GM20000 (cell line): ENCODE results near the gene CKB.

Source experiments
- DNase-seq: peaks from one replicate; pipeline ENCODE4 v3.0.0; 2012; ENCODE audit warnings: low spot score
- TF ChIP-seq, protein P1 (sequence below): IDR thresholded peaks from 2 replicates; pipeline ENCODE4 v1.5.1; 2012; ENCODE audit warnings: mild to moderate bottlenecking, control low read depth; ENCODE audit errors: extremely low read depth, missing control alignments

CKB gene

DNA sequence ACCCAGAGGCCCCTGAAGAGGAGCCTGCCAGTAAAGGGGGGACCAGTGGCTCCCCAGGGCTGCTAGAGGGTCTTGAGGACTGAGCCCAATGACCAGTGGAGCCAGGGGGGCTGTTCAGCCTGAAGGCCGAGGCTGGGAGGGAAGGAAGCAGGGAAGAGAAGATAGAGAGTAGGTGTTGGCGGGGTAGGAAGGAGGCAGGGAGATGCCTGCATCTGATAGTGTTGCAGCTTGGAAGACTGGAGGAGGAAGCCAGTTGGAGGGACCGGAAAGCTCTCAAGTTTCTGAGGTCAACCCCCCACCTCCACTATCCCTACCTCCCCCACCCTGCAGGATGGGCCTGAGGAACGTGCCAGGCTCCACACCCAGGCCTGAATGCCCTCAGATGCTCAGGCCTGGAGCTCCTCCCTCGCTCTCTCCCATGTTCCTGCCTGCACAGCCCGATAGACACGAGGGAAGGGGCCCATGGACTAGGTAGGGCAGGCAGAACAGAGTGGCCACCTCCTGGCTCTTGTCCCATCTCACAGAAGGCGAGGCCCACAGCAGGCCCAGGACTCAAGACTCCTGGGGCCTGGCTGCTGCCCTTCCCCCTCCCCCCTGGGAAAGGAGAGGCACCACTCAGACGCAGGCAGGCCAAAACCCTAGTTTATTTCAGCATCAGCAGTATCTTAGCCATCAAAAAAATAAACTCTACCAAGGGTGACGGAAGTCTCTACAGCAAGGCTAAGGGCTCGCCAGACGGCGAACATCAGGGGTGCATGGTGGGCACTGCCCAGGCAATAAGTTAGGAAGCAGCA, 3.4 kb downstream of the CKB start:
- TF ChIP-seq, protein P1, sequence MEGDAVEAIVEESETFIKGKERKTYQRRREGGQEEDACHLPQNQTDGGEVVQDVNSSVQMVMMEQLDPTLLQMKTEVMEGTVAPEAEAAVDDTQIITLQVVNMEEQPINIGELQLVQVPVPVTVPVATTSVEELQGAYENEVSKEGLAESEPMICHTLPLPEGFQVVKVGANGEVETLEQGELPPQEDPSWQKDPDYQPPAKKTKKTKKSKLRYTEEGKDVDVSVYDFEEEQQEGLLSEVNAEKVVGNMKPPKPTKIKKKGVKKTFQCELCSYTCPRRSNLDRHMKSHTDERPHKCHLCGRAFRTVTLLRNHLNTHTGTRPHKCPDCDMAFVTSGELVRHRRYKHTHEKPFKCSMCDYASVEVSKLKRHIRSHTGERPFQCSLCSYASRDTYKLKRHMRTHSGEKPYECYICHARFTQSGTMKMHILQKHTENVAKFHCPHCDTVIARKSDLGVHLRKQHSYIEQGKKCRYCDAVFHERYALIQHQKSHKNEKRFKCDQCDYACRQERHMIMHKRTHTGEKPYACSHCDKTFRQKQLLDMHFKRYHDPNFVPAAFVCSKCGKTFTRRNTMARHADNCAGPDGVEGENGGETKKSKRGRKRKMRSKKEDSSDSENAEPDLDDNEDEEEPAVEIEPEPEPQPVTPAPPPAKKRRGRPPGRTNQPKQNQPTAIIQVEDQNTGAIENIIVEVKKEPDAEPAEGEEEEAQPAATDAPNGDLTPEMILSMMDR: no peak
- peak; percentile 42 for DNase-seq

DNA sequence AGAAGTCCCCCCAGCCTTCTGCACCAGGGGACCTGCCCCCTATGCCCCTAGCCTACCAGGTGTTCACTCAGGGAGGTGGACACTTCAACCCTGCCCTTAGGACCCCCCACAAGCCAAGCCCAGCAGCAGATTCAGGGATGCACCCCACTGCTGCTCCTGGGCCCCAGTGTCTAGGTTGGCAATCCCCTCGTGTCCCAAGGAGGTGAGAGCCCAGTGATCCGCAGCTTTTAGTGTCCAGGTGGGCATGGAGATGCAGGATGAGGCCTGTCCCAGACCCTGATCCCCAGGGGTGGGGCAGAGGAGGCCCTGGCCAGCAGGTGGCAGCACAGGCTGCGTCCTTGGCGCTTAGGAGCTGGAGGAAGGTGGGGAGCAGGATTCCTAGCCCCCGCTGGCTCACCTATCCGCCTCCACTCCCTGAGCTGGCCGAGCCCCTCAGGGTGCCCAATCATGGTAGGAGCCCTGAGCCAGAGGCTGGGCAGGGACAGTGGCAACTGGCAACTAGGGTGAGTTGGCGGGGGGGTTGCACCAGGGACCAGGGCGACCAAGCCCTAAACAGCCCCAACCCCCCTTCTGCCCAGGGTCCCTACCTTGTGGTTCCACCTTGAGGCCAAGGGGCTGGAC, 4.1 kb downstream of the CKB start:
- peak; percentile 88 for DNase-seq
- TF ChIP-seq, protein P1: peak; percentile 93

DNA sequence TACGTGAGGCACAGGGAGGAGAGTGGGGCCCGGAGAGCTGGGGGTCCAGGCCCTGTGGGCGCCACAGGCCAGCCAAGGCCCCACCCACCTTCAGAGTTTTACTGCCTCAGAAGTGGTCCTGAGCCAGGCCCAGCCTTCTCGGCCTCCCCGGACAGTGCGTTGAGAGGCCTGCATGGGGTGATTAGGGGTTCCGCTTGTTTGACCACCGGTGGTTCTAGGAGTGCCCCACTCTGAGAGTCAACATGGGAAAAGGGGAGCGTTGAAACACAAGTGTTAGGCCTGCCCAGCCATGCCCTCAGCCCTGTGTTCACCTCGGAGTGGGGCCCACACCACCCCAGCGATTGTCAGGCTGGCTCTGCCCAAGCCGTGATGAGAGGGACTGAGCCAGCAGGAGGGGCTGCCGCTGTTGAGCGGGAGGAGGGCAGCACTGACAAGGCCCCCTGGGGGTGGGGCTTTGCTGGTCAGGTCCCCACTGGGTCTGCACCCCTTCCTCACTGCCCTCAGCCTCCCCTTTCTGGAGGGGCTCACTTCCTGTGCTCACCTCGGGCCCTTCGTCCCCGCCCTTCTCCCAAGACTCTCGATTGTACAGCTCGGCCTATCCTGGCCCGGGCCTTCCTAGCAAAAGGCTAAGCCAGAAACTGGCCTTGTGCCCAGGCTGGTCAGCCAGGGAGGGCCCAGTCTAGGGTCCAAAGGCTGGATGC, 4.8 kb downstream of the CKB start:
- TF ChIP-seq, protein P1: no peak
- DNase-seq: no peak

DNA sequence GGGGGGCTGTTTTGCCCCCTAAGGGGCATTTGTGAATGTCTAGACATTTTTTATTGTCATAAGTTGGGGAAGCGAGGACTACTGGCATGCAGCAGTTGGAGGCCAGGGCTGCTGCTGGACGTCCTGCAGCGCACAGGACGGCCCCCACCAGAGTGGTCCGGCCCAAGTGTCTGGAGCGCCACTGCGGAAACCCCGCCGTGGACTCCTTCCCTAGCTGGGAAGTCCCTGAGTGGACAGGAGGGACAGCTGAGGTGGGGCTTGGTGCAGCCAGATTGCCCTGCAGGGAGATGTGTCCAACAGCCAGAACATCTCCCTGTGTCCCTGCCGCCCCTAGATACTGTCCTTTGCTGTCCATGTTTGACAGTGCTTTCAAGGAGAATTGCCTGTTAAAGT, 5.5 kb downstream of the CKB start:
- TF ChIP-seq, protein P1: no peak
- no peak for DNase-seq

DNA sequence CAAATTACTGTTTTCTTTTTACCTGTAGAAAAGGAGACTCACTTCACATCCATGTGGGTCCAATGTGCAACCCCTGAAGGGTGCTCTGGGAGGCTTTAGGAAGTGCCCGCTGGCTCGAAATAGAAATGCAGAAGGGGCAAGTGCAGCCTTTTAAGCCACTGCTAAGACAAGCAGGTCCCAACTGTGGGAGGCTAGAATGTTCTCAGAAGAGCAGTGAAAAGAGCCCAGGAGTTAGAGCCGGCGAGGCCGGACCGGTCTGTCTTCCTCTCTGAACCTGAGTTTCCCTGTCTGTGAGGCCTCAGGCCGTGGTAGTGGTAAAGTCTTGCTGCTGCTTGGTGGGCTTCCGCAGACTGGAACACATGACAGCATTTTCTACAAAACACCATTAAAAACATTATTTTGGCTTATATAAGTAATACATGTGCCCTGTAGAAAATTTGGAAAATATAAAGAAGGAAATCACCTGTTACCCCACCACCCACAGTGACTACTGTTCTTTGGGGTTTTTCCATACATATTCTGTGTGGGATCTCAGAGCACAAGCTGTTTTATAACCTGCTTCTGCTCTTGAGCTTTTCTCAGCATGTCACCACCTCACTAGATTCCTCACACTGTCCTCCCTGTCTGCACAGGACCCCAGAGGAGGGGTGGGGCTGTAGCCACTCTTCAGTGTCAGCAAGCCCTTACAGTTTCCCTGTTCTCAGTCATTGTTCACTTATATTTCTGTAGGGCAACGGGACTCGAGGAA, 6.0 kb downstream of the CKB start:
- DNase-seq: peak; percentile 5
- TF ChIP-seq, protein P1: no peak

DNA sequence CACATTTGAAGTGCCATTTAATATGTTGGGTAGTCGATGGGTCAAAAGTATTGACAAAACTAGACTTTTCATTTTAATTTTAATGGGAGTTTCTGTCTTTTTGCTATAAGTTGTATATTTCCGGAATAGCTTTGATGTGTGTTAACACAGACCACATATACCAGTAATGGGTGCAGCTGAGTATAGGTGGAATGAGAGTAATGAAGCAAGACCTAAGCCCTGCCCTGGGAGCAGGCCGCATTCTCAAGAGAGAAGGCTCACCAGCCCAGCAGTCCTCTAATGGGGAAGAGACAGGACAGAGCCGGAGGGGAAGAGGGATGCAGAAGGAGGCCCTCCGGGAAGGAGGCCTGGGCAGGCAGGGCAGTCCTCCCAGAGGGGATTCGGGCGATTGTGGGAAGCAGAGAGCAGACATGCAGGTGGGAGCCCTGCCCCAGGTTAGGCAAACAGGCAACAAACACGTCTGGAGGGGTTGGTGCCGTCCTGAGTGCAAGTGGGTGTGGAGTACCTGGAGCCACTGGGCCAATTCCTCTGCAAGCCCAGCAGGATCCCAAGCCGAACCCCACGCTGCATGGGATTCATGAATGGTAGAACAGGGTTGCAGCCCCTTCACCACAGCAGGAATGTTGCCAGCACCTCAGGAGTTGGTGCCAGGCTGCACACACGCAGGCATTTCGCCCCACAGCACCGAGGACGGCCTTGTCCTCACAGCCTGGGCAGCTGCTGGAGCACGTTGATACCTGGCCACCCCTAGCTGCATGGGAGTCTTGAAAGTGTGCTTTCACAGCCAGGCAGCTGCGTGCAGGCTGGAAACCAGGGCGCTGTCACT, 7.8 kb downstream of the CKB start:
- peak; percentile 10 for DNase-seq
- TF ChIP-seq, protein P1: no peak
